Endothelial cell of umbilical vein (primary cell): ENCODE measurements around the gene ATAD2B. TPM values are rescaled to one million over a fixed set of nuclear protein-coding genes. Genes with fewer than 3 reads are reported as not detected.

Experiments used
- BruUV-seq: library from RNA; stranded (reverse); fragments of 400-500 nt; replicated peaks from 2 replicates; lab custom pipeline; 2021; lab: Mats Ljungman, UMichigan
- CTCF ChIA-PET: fragments of 300-600, 350-600 bp; sonication (Branson Sonifier 250); formaldehyde crosslinking; loops from one replicate; lab custom pipeline; 2021; ENCODE audit warnings: antibody characterized with exemption, inconsistent platforms; lab: Charles Lee
- POLR2A ChIA-PET: fragments of 300-600, 350-600 bp; sonication (Branson Sonifier 250); formaldehyde crosslinking; loops from one replicate; lab custom pipeline; 2021; ENCODE audit warnings: antibody characterized with exemption, inconsistent platforms; lab: Charles Lee
- DNase-seq: peaks from one replicate; pipeline ENCODE4 v3.0.0-alpha.2; 2011; ENCODE audit warnings: low read depth, low spot score
- FAIRE-seq: peaks from 2 replicates; lab custom pipeline; 2011; peaks lifted over from hg19 to GRCh38; lab: Jason Lieb, UNC
- H2AFZ ChIP-seq: 2 replicates; pipeline ENCODE4 v1.6.0; 2012; ENCODE audit warnings: low read depth, low read length, control low read depth, inconsistent platforms
- H3K27ac ChIP-seq: 2 replicates; pipeline ENCODE4 v1.5.1; 2011; ENCODE audit warnings: low read depth, mild to moderate bottlenecking, control low read depth, low read length, moderate library complexity; ENCODE audit not compliant: insufficient read depth
- H3K27me3 ChIP-seq, 2 experiments: 2 replicates each; pipeline versions ENCODE4 v1.6.0 to v1.6.1; 2011; ENCODE audit warnings: low read length in 2 of 2, mixed read lengths in 1 of 2; ENCODE audit not compliant: control insufficient read depth in 2 of 2, insufficient read depth in 2 of 2
- H3K36me3 ChIP-seq, 2 experiments: 2 replicates in 1 of 2; 3 replicates in 1 of 2; pipeline ENCODE4 v1.5.1; 2011; ENCODE audit warnings: low read length in 2 of 2, mild to moderate bottlenecking in 1 of 2, moderate library complexity in 1 of 2; ENCODE audit not compliant: control insufficient read depth in 2 of 2, insufficient read depth in 2 of 2; ENCODE audit errors: extremely low read depth in 1 of 2
- H3K4me1 ChIP-seq: 3 replicates; pipeline ENCODE4 v1.5.1; 2011; ENCODE audit warnings: mild to moderate bottlenecking, low read length; ENCODE audit not compliant: control insufficient read depth, insufficient read depth; ENCODE audit errors: extremely low read depth
- H3K4me2 ChIP-seq: 2 replicates; pipeline ENCODE4 v1.6.1; 2011; ENCODE audit warnings: low read length, control low read depth, mixed read lengths; ENCODE audit not compliant: insufficient read depth
- H3K4me3 ChIP-seq, 3 experiments: fragments of 200-600 bp in 1 of 3; sonication (generic), shearing (Covaris generic) in 1 of 3; replicated peaks in 1 of 3; 2 replicates each; pipeline ENCODE4 v1.5.1; 2011 to 2016; ENCODE audit warnings: control low read depth in 3 of 3, low read length in 3 of 3, mild to moderate bottlenecking in 2 of 3, inconsistent platforms in 1 of 3, low read depth in 1 of 3, moderate library complexity in 1 of 3; ENCODE audit not compliant: insufficient read depth in 1 of 3
- H3K79me2 ChIP-seq: 2 replicates; pipeline ENCODE4 v1.6.0; 2012; ENCODE audit warnings: low read length, inconsistent platforms; ENCODE audit not compliant: control insufficient read depth, insufficient read depth
- H3K9ac ChIP-seq: replicated peaks from 2 replicates; pipeline ENCODE3; 2011; ENCODE audit warnings: low read length, control low read depth; ENCODE audit not compliant: insufficient read depth; ENCODE audit errors: extremely low read depth
- H3K9me1 ChIP-seq: replicated peaks from 3 replicates; pipeline ENCODE4 v1.6.0; 2011; ENCODE audit warnings: mild to moderate bottlenecking, low read length; ENCODE audit not compliant: control insufficient read depth, insufficient read depth; ENCODE audit errors: extremely low read depth
- H3K9me3 ChIP-seq: replicated peaks from 2 replicates; pipeline ENCODE4 v1.5.1; 2012; ENCODE audit warnings: low read length, inconsistent platforms; ENCODE audit not compliant: control insufficient read depth, insufficient read depth
- H4K20me1 ChIP-seq: replicated peaks from 2 replicates; pipeline ENCODE3; 2011; ENCODE audit warnings: mild to moderate bottlenecking, low read length; ENCODE audit not compliant: control insufficient read depth, insufficient read depth; ENCODE audit errors: extremely low read depth
- CTCF ChIP-seq, 2 donors: IDR thresholded peaks; 1 replicate in 1 of 2; 2 replicates in 1 of 2; pipeline ENCODE4 v1.5.1; 2011; ENCODE audit warnings: low read length in 2 of 2, mild to moderate bottlenecking in 2 of 2, moderate library complexity in 2 of 2, control low read depth in 1 of 2, inconsistent platforms in 1 of 2, low read depth in 1 of 2; ENCODE audit not compliant: insufficient read depth in 1 of 2; ENCODE audit errors: extremely low read depth in 1 of 2
- EZH2 ChIP-seq: IDR thresholded peaks from 2 replicates; pipeline ENCODE4 v1.6.1; 2012; ENCODE audit warnings: borderline replicate concordance, low read depth, mild to moderate bottlenecking, moderate library complexity, low read length, inconsistent platforms; ENCODE audit not compliant: severe bottlenecking
- FOS ChIP-seq: IDR thresholded peaks from 2 replicates; pipeline ENCODE4 v1.6.1; 2011; ENCODE audit warnings: mild to moderate bottlenecking, low read length, moderate library complexity, borderline replicate concordance; ENCODE audit not compliant: insufficient read depth
- GATA2 ChIP-seq: IDR thresholded peaks from 2 replicates; pipeline ENCODE4 v1.7.0; 2011; ENCODE audit warnings: low read depth, mild to moderate bottlenecking, moderate library complexity, mixed read lengths, low read length; ENCODE audit not compliant: insufficient read length, insufficient read depth
- JUN ChIP-seq: IDR thresholded peaks from 2 replicates; pipeline ENCODE4 v1.6.1; 2011; ENCODE audit warnings: borderline replicate concordance, low read depth; ENCODE audit not compliant: insufficient read length, insufficient read depth
- MAX ChIP-seq: IDR thresholded peaks from 2 replicates; pipeline ENCODE4 v1.6.1; 2011; ENCODE audit not compliant: insufficient read depth, insufficient read length
- MYC ChIP-seq: IDR thresholded peaks from one replicate; pipeline ENCODE4 v1.6.1; 2011; ENCODE audit warnings: mild to moderate bottlenecking, low read depth, low read length
- POLR2A ChIP-seq: IDR thresholded peaks from 2 replicates; pipeline ENCODE4 v1.6.1; 2012; ENCODE audit warnings: low read depth, mild to moderate bottlenecking, control low read depth, low read length
- POLR2AphosphoS5 ChIP-seq: IDR thresholded peaks from 2 replicates; pipeline ENCODE4 v1.6.1; 2012; ENCODE audit warnings: low read depth, mild to moderate bottlenecking, control low read depth, low read length, moderate library complexity; ENCODE audit not compliant: insufficient read depth
- dilution Hi-C: fragments of 300-500 bp; cut with MboI; formaldehyde crosslinking; loops from one replicate; pipeline ENCODE4 v1.15.0; 2019; ENCODE audit warnings: low sequenced_read_pairs; ENCODE audit not compliant: extremely low pct_ligation_motif_present
- intact Hi-C: fragments of 100-400 bp; cut with micrococcal nuclease; formaldehyde crosslinking; loops from one replicate; pipeline ENCODE4 v1.10.0; 2022
- polyA plus RNA-seq, 4 experiments: library from polyadenylated mRNA; depleted of rRNA in 3 of 4; stranded (reverse) in 3 of 4; unstranded in 1 of 4; fragments of >200 nt; gene quantifications; 2 replicates each; pipeline versions ENCODE4 v1.2.1 to v1.2.3, GENCODE V29; 2011 to 2012; ENCODE audit warnings: missing spikeins in 1 of 4
- total RNA-seq: library from RNA; stranded (reverse); gene quantifications from 2 replicates; pipeline ENCODE4 v1.2.3, GENCODE V29; 2021

The ATAD2B gene
- total and polyA plus RNA-seq, 2 donors (not counting 3 experiments of a cell fraction or from before 2014, with no cell fraction given): 2.5 to 19.1 TPM

- no peak overlapping the region for H3K4me2 ChIP-seq
- peaks cover 0 to 4% of the 10 kb centered on the region in 2 experiments for H3K36me3 ChIP-seq
- no peaks in the 10 kb centered on the region for H3K4me1 ChIP-seq
- BruUV-seq: no TSS peak
- H4K20me1 ChIP-seq: no peaks in the 10 kb centered on the region
- dilution Hi-C loops (no loop called here), intact Hi-C loops (no loop called here)
- ChIA-PET CTCF (no interaction called here), POLR2A (no interaction called here)
- no peak overlapping the region for H3K9ac ChIP-seq
- no peaks in the 10 kb centered on the region for H3K79me2 ChIP-seq
- no peaks in the 10 kb centered on the region for H3K27me3 ChIP-seq
- no peak overlapping the region for H3K27ac ChIP-seq
- H3K4me3 ChIP-seq: no peak overlapping the region
- no peak for DNase-seq
- TF ChIP-seq MAX (no peak), CTCF (IDR thresholded peaks at IDR 0.05; ENCODE audit: extremely low read depth in 1 of 2, insufficient read depth in 1 of 2, low read depth in 1 of 2, low read length in 2 of 2) (no peak), MYC (no peak), POLR2A (no peak), FOS (no peak), EZH2 (no peak), POLR2AphosphoS5 (no peak), JUN (no peak), GATA2 (no peak)
- H3K9me3 ChIP-seq: no peaks in the 10 kb centered on the region
- H2AFZ ChIP-seq: no peak overlapping the region
- no peaks in the 10 kb centered on the region for H3K9me1 ChIP-seq
- FAIRE-seq: no peak
Observed at GRCh38 chr2:23772684-23773083, 154.2 kb downstream of the ATAD2B start.
